Stimulated activated CD8-positive, alpha-beta memory T cell treated with anti-CD3 and anti-CD28 coated beads, Interleukin-15, amount 100 ng/mL, for 24 hours (primary cell): ENCODE measurements around the gene APP.
"Not testable (repeated sequence)": the region's sequence is repeated elsewhere in the genome, so short reads cannot be mapped to it uniquely, and the experiment has no call there.

Experiments used
- DNase-seq: peaks from one replicate; pipeline ENCODE4 v3.0.0-alpha.2; 2020; ENCODE audit warnings: low read depth

Gene APP

GRCh38 chr21:26164311-26164710, 6.3 kb downstream of the APP start:
- DNase-seq, result no peak

DNA sequence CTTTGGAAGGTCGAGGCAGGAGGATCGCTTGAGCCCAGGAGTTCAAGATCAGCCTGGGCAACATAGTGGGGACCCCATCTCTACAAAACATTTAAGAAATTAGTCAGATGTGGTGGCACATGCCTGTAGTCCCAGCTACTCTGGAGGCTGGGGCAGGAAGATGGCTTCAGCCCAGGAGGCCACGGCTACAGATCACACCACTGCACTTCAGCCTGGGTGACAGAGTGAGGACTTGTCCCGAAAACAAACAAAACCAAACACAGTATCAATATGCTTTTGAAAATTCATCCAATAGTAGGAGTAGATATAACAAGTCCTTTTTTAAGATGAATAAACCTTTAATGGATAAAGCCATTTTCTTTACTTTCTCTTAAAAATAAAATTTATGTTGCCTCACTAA, 8.5 kb downstream of the APP start:
- no peak for DNase-seq

GRCh38 chr21:26159869-26160268, 10.7 kb downstream of the APP start:
- DNase-seq, result no peak

GRCh38 chr21:26157801-26158200, 12.8 kb downstream of the APP start:
- DNase-seq, result no peak

- no peak for DNase-seq
These were observed 15.8 kb downstream of the APP start for GRCh38 chr21:26154753-26155152.

- DNase-seq, result no peak
These were observed 16.8 kb downstream of the APP start for GRCh38 chr21:26153758-26154157.

DNA sequence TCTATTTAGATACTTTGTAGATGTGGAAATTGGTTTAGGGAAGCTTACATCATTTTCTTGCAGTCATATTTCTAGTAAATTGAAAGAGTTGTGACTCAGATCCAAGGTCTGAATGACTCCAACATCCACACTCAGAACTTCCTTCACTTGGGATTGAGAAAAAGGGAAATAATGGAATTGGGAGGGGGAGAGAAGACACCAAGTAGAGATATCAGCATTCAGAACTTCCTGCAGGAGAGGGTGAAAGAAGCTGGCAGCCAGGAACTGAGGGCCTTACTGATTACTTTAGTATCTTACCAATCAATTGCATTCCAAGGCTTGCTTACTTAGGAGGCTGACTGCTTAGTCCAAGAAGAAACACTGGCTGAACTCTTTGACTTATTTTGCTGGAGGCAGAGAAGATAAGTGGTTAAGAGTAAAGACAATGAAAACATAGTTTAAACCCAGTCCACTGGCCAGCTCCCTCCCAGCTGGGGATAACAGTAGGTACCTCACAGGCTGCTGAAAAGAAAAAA, 21.7 kb downstream of the APP start:
- DNase-seq, result no peak

DNA sequence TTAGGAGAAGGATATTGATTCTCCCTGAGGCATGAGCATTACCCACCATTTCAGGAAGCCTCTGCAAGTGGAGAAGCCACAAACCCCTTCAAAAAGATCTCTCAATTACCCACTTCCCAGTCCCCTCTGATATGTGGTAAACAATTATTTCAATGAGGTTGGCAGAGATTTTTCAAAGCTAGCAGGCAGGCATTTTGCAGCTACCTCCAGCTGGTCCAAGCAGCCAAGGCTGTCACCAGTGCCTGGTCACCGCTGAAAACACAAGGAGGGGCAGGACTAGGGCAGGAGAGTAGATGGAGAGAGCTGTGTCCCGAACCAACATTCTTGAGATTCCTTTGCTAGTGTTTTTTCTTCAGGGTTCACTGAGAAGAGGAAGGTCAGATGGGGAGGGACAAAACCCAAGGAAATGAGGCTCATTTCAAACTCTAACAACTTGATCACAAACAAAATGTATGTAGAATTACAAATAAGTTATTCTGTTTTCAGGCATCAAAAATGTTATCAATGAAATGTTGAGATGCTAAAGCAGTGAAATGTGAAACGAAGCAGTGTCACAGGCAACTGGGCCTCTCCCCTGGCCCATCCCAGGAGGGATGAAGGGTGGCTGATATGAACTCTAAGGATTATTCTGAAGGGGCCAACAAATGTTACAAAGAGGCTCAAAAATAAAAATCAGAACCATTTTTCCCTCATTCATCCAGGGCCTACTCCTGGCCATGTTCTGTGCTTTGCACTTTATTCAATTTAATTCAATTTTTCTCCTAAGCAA, 22.3 kb downstream of the APP start:
- no peak for DNase-seq

GRCh38 chr21:26147535-26147934, 23.0 kb downstream of the APP start:
- DNase-seq, result no peak

GRCh38 chr21:26146681-26147080, 23.9 kb downstream of the APP start:
- DNase-seq, result no peak

GRCh38 chr21:26144031-26144430, 26.5 kb downstream of the APP start:
- no peak for DNase-seq

DNA sequence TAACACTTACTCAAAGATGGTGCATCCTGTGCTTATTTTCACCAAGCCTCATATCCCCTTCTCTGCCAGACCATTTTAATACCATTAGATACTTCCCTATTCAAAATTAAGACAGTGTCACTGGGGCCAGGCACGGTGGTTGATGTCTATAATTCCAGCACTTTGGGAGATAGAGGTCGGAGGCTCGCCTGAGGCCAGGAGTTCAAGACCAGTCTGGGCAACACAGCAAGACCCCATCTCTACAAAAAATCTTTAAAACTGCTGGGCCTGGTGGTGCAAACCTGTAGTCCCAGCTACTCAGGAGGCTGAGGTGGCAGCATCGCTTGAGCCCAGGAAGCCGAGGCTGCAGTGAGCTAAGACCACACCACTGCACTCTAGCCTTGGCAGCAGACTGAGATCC, 28.2 kb downstream of the APP start:
- no peak for DNase-seq

- no peak for DNase-seq
These were observed 29.6 kb downstream of the APP start for GRCh38 chr21:26140926-26141325.

GRCh38 chr21:26140164-26140579, 30.4 kb downstream of the APP start:
- no peak for DNase-seq

GRCh38 chr21:26138615-26139257, 31.8 kb downstream of the APP start:
- no peak for DNase-seq

GRCh38 chr21:26137379-26138060, 33.0 kb downstream of the APP start:
- DNase-seq, result no peak

DNA sequence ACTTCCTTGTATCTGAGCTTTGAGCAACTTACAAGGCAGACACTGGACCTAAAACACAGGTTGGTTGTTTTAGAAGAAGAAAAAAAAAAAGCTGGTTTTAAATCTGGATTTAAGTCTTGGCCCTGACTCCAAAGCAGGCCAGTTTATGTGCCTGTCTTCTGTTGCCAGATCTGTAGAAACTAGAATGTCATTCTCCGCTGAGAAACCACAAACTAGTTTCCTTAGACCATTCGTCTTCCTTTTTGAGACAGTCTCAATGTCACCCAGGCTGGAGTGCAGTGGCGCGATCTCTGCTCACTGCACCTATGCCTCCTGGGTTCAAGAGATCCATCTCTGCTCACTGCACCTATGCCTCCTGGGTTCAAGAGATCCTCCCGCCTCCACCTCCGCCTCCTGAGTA, 33.9 kb downstream of the APP start:
- DNase-seq, result no peak

GRCh38 chr21:26135520-26135919, 35.0 kb downstream of the APP start:
- no peak for DNase-seq

DNA sequence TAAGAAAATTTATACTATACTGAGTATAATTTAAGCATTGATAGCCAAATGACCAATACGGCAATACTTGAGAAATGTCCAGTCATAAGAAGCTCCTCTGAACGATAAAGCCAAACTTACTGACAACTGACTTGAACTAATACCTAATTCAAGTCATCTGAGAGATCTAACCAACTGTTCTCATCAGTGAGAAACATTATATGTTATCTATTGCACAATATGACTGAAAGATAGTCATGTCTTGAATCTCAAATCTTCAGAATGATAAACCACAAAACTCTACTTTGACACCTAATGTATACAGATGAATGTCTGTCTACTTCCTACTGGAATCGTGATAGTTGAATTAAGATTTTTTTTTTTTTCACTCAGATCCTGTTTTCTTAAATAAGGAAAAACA, 39.0 kb downstream of the APP start:
- no peak for DNase-seq

DNA sequence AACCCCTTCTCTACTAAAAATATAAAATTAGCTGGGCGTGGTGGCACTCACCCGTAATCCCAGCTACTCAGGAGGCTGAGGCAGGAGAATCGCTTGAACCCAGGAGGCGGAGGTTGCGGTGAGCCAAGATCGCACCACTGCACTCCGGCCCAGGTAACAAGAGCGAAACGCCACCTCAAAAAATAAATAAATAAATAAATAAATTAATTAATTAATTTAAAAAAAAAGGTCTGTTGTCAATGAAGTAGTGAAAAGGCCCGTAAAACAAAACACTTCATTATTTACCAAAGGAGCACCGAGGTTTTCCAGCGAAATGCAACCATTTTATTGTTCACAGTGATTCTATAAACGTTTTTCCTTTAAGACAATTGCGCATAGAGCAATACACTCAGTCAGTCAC, 39.5 kb downstream of the APP start:
- not testable (repeated sequence) for DNase-seq

- no peak for DNase-seq
These were observed 40.2 kb downstream of the APP start for GRCh38 chr21:26130249-26130881.

DNA sequence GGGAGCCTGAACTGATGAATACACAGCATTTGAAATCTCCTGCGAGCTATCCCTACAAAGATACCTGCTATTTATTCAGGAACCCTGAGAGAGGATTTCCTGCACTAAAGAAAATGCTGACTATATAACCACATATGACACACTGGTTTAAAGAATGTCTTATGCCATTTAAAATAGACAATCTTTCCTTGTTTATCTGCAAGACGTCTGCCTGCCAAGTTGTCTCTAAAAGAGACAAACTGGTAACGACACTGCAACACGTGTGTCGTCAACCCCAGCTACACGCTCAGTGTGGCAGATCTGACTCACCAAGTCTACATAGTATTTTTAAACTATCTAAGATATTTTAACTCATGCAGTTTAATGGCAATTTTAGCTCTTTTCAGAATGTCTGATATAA, 42.7 kb downstream of the APP start:
- no peak for DNase-seq
